SH-SY5Y (cell line): ENCODE results near the gene MX2.

Source experiments
- GATA2 ChIP-seq: IDR thresholded peaks from 2 replicates; pipeline ENCODE4 v1.6.1; 2011; ENCODE audit warnings: mild to moderate bottlenecking, low read depth, low read length
- GATA3 ChIP-seq: IDR thresholded peaks from 2 replicates; pipeline ENCODE4 v1.6.1; 2011; ENCODE audit warnings: low read depth, mild to moderate bottlenecking, low read length, moderate library complexity

MX2 gene, protein sequence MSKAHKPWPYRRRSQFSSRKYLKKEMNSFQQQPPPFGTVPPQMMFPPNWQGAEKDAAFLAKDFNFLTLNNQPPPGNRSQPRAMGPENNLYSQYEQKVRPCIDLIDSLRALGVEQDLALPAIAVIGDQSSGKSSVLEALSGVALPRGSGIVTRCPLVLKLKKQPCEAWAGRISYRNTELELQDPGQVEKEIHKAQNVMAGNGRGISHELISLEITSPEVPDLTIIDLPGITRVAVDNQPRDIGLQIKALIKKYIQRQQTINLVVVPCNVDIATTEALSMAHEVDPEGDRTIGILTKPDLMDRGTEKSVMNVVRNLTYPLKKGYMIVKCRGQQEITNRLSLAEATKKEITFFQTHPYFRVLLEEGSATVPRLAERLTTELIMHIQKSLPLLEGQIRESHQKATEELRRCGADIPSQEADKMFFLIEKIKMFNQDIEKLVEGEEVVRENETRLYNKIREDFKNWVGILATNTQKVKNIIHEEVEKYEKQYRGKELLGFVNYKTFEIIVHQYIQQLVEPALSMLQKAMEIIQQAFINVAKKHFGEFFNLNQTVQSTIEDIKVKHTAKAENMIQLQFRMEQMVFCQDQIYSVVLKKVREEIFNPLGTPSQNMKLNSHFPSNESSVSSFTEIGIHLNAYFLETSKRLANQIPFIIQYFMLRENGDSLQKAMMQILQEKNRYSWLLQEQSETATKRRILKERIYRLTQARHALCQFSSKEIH

DNA sequence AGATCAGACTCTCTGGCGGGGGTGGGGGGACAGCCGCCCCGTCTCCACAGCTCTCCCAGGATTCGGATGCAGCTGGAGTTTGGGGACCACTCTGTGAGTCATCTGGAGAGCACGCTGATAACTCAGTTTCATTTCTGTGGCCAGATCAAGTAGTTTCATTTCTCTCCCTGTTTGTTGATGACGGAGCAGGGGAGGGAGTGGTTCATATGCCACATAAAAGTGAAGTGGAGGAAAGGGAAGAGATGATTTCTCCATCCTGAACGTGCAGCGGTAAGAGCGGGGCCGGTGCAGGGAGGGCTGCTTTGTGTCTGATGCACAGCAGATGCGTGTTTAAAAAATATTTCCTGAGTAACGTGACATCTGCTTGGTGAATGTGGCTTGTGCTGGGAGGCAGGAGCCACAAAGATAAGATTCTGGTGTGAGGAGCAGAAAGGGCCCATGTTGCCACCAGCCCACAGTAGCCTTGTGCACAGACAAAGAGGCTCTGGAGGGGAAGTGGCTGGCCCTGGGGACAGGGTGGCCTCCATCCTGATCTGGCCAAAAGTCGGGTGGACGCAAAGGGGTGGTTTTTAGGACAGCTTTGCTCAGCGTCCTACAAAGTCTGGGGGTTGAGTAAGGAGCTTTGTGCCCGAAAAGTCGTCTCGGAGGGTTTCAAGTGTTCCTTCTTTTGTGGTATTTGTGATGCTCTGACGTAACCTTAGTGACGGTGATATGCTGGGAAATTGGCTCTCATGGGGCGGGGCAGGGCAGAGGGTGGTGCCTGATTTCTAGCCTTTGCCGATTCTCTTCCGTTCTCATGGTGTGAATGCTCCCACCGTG lies at the start of gene MX2:
TSS of gene MX2 (plus strand) at position 242 of the 819 bp plus-strand sequence. CDS start 14,880 bp downstream, outside the sequence.
- TF ChIP-seq GATA2, result no peak
- no peak for TF ChIP-seq GATA3

DNA sequence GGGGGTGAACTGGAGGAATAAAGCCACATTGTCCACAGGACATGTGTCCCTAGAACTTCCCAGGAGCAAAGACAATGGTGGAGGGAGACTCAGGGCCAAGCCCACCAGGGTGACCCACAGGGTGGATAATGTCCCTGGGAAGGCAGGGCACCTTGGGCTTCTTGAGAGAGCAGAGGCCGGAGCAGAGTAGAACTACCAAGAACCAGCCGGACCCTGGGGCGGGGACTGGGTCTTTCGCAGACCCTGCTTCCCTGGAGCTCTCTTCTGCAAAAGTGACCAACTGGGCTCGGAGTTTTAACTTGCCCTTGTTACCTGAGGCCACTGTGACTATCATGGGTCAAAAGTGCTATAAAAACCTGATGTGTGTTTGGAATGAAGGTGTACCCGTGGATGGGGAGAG lies 46.1 kb upstream of the MX2 start:
- TF ChIP-seq GATA3 (no peak), GATA2 (no peak)

DNA sequence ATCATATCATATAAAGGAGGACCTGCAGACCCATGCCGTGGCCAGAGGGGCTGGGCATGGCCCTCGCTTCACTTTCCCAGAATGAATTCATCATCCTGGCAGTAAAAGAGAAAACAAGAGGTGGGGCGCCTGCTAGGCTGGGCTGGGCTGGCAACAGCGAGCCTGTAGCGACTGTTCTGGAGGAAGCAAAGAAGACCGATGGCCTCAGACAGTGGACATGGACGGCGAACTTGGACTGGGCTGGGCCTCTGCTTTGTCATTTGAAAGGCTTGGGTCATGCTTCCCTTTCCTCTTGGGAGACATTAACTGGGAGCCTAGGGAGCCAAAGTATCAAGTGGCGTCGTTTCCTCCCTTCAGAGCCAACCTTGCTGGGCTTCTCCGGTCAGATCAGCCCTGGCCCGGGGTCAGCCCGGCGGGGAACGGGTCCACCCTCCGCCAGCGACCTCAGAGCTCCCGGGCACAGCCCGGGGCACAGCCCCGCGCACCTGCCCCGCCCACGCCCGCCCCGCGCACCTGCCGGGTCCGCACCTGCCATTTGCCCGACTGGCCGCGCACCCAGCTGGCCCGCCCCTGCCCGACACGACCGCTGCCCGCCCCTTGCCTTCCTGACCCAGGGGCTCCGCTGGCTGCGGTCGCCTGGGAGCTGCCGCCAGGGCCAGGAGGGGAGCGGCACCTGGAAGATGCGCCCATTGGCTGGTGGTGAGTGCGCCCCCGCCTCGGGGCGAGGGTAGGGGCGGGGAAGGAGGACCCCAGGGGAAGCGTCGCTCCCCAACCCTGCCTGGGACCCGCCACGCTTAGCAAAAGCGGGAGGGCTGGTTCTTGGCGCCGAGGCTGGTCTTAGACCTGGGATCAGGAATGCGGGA lies 45.4 kb upstream of the MX2 start, which contains the start of gene FAM3B:
TSS of gene FAM3B (plus strand) at position 602 of the 863 bp plus-strand sequence. CDS start at position 681, 79 bp downstream.
- TF ChIP-seq GATA3, result no peak
- TF ChIP-seq GATA2, result no peak

DNA sequence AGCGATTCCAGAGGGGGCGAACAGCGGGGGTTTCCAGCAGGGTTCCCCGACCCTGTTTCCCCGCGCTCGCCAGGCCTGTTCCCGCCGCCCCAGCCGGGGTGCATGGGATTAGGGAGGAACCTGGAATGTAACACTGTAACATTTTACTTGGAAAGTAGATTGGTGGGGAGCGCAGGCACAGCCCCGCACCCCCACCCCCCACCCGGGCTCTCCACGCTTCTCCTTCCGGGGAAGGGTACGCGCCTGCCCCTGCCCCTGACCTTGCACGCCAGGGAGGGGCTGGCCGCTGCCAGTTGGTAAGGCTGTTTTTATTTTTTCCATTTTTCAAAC lies 44.8 kb upstream of the MX2 start:
- no peak for TF ChIP-seq GATA3
- no peak for TF ChIP-seq GATA2

DNA sequence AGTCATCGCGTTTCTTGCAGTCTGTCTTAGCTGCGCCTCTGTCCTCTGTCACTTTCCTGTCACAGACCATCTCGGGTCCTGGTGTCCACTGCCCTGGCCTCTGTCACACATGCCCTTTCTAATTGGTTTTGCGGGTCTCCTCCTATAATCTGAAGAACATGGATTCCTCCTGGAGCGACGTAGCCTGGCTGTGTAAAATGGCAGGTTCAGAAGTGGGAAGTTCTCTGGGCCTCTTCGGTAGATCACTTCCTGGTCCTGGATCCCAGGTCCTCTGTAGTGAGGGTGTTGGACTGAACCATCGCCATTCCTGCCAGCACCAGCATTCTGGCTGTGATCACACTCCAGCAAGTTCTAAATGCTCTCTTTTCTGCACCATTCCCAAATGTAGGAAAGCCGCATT lies 44.4 kb upstream of the MX2 start:
- no peak for TF ChIP-seq GATA2
- no peak for TF ChIP-seq GATA3

DNA sequence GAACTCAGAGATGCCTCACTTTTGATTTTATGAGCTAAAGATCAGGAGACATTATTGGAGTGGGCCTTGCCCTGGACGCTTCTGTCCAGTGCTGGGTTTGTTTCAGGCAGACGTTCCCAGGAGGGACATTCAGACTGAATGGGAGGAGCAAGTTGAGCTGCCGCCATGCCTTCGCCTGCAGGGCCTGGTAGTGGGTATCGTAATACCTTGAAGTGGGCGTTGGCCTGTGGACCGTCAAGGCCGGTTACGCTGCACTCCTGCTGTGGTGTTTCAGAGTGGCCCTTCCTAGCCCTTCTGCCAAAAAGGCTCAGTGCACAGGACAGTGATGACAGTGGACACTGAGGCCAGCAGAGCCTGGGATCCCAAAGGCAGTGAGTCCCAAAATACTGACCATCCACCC lies 43.6 kb upstream of the MX2 start:
- no peak for TF ChIP-seq GATA2
- no peak for TF ChIP-seq GATA3

DNA sequence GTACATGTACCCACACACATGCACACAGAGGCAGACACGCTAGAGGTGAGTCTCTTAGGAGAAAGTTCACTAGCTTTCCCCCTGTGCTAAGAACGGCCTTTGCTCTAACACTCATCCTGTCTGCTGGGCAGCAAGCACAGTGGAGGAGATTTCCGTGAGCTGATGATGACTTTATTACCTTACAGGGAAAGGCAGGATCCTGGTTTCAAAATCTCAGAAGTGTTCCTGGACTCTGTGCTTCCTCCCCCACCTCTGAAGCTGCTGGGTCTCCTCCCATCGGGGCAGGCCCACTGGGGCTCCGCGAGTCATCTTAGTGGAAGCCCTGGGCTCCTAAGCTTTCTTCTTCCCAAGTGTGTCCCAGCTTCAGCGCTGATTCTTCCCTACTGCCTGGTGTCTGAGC lies 42.6 kb upstream of the MX2 start:
- TF ChIP-seq GATA3 (no peak), GATA2 (no peak)

DNA sequence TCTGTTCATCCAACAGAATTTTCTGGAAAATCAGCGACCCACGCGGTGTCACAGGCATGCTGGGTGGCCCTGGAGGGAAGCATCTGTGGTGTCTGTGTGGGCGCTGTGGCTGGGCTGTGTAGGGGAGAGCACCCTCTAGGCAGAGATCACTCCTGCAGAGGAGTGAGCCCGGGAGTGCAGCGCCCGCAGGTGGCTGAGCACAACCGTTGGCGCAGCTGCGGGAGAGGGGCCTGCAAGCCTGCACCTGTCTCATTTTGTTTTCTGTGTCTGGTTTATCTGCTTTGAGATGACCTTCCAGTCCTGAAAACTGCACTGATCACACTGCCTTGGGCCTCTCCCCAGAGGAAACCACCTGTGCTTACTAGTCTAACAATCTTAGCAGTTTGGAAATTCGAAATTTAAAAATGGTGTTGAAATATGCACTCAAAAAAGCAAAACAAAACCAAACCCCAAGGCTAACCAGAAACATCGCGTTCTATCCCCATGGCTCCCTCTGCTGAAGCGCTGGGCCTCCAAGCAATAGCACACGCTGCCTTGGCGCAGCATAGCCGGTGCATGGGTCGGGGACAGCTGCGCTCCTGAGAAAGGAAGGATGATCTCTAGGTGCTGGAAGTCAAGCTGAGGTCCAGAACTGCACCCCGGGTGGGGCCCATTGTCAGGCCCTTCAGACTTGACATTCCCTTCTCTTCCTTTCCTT lies 40.5 kb upstream of the MX2 start:
- TF ChIP-seq GATA3, result no peak
- no peak for TF ChIP-seq GATA2

DNA sequence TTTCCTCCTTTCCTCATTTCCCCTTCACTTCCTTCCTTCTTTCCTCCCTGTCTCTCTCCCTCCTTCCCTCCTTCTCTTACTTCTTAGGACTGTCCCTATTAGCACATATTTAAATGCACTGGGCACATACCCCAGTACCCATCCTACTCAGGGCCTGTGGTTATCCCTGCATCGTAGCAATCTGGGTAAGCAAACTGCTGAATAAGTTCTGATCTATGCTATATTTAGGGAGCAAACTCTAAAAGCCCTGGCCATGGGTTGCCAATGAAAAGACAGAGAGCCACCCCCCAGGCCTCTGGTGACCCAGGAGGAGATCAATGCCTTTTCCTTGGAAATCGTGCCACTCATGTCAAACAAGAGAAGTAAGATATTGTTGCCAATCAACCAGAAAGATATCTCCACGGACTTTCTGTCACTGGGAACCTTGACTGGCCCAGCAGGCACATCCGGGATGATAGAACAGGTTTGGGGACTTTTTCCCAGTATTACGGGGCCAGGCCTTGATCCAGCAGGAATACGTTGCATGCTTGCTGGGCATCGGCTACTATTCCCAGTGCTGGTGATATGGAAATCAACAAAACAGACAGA lies 39.8 kb upstream of the MX2 start:
- TF ChIP-seq GATA2 (no peak), GATA3 (no peak)

DNA sequence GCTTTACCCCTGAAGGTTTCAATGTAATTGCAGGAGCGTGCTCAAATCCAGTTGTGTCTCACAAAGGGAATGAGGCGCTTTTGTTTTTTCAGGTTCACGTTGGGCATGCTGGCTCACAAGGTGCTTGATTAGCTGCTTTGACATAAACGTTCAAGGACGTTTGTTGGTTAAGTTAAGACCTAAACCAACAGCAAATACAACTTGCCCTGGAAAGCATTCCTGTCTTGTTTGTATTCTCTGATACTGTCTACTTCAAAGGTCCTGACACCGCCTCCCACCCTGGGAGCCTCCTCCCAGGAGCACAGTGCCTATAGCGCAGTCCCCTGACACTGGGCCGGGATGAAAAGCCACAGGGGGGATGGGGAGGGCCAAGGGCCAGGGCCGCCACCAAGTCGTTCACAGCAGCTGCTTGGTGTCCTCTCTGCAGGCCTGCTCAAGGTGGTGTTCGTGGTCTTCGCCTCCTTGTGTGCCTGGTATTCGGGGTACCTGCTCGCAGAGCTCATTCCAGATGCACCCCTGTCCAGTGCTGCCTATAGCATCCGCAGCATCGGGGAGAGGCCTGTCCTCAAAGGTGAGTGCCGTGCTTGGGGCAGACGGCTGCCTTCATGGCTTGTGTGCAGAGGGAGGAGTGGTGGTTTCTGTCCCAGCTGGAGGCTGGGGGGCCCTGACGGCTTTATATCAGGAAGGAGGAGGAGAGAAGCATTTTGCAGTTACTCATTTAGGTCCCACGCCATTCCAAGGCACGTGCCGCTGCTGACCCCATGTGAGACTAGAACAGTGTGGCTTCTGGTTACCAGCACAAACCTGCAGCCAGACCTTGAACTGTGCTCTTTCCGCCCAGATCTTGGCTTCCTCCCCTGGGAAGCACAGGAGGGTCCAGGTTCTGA lies 39.1 kb upstream of the MX2 start:
- TF ChIP-seq GATA2 (no peak), GATA3 (no peak)

DNA sequence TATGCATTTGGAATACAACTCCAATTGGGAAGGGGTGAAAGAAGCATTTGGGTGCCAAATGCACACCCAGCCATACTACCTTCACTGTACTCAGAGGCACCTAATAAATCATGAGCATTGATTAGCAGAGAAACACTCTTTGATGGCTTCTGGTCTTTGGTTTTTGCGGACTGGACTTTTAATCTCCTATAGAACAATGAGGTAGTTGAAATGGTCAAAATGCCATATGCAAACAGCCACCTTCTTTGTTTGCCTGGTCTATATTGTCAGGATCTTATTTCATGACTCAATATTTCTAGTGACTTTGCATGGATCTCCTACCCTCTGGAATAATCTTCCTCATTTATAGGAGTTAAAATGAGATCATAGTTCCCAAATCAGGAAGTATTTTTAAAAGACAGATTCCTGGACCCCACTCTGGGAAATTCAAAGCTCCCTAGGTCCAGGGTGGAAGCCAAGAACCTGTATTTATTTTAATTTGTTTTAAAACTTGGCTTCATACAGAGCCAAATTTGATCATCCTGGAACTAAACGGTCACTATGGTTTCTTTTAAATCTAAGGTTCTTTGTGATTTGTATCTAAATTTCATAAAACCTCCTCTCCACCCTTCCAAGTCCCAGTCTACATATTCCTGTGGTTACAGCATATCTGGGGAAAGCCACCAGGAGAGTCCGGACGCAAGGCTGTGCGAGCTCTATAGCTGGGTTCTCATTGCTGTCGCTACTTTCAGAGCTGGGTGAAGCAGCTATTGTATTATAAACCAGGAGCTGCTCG lies 36.5 kb upstream of the MX2 start:
- TF ChIP-seq GATA2 (no peak), GATA3 (no peak)
